DMS79 (cell line): ENCODE measurements around the gene NEURL2.
A peak's percentile ranks its signal among the peaks of the same experiment; 100 is the strongest.
"Not testable (repeated sequence)": the region's sequence is repeated elsewhere in the genome, so short reads cannot be mapped to it uniquely, and the experiment has no call there.

ENCODE experiments used
- DNase-seq: peaks from one replicate; lab custom pipeline; 2025; lab: John Stamatoyannopoulos, UW

The NEURL2 gene

GRCh38 chr20:45899046-45899835, 8.2 kb upstream of the NEURL2 start:
- no peak for DNase-seq

- no peak for DNase-seq
These were observed 7.3 kb upstream of the NEURL2 start for GRCh38 chr20:45898285-45898684.

- no peak for DNase-seq
These were observed 6.7 kb upstream of the NEURL2 start for GRCh38 chr20:45897692-45898091.

- DNase-seq, result no peak
These were observed 6.3 kb upstream of the NEURL2 start for GRCh38 chr20:45897289-45897688.

GRCh38 chr20:45896641-45897161, 5.7 kb upstream of the NEURL2 start:
- DNase-seq, result no peak

GRCh38 chr20:45894797-45895196, 3.8 kb upstream of the NEURL2 start:
- DNase-seq, result no peak

- DNase-seq, result no peak
These were observed 2.8 kb upstream of the NEURL2 start for GRCh38 chr20:45893831-45894230.

GRCh38 chr20:45892828-45893500, 2.0 kb upstream of the NEURL2 start:
- DNase-seq, result no peak

GRCh38 chr20:45892049-45892825, 1.2 kb upstream of the NEURL2 start:
- DNase-seq, result no peak

- no peak for DNase-seq
These were observed 677 bp downstream of the NEURL2 start for GRCh38 chr20:45890077-45890984.

- DNase-seq, result no peak
These were observed 2.3 kb downstream of the NEURL2 start for GRCh38 chr20:45888681-45889080.

- no peak for DNase-seq
These were observed 3.7 kb downstream of the NEURL2 start, which contains the start of gene SPATA25 for GRCh38 chr20:45887346-45887715. TSS of gene SPATA25 (minus strand) at chr20:45887622. CDS start at chr20:45887590, 32 bp downstream.

- no peak for DNase-seq
These were observed 4.2 kb downstream of the NEURL2 start for GRCh38 chr20:45886590-45887345.

GRCh38 chr20:45883100-45883469, 7.9 kb downstream of the NEURL2 start:
- no peak for DNase-seq

- DNase-seq, result no peak
These were observed 8.4 kb downstream of the NEURL2 start for GRCh38 chr20:45882469-45883099.

GRCh38 chr20:45880988-45881788, 9.8 kb downstream of the NEURL2 start, which contains the start of gene ZSWIM1:
TSS of gene ZSWIM1 (plus strand) at chr20:45881227. CDS start at chr20:45882593, 1,366 bp downstream.
- DNase-seq, result peak; percentile 90

GRCh38 chr20:45878076-45878761, 12.8 kb downstream of the NEURL2 start:
- DNase-seq, result no peak

- DNase-seq, result no peak
These were observed 16.4 kb downstream of the NEURL2 start for GRCh38 chr20:45874576-45874975.

GRCh38 chr20:45874104-45874481, 16.9 kb downstream of the NEURL2 start:
- not testable (repeated sequence) for DNase-seq
